ENCODE results near the gene CD38.

DNA sequence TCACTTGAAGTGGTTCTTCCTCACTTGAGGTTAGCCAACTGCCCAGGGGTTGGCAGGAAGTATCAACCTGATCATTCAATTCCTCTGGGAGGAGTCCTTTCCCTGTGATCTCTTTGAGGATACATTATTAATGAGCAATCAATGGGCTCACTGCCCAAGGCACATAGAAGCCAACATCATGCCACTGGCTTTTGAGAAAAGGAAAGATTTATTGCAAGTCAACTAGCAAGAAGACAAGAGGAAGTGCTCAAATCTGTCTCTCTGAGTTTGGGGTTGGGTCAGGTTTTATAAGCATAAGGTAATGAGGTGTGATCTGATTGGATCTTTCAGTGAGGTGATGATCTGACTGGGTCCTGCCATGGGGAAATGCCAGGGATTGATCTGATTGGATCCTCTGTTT, 120.8 kb downstream of the CD38 start:
- TF ChIP-seq POLR2AphosphoS5 (IDR thresholded peaks at IDR 0.05) (no peak), POLR2A (IDR thresholded peaks at IDR 0.05) (no peak)
- TF ChIP-seq, protein P1, sequence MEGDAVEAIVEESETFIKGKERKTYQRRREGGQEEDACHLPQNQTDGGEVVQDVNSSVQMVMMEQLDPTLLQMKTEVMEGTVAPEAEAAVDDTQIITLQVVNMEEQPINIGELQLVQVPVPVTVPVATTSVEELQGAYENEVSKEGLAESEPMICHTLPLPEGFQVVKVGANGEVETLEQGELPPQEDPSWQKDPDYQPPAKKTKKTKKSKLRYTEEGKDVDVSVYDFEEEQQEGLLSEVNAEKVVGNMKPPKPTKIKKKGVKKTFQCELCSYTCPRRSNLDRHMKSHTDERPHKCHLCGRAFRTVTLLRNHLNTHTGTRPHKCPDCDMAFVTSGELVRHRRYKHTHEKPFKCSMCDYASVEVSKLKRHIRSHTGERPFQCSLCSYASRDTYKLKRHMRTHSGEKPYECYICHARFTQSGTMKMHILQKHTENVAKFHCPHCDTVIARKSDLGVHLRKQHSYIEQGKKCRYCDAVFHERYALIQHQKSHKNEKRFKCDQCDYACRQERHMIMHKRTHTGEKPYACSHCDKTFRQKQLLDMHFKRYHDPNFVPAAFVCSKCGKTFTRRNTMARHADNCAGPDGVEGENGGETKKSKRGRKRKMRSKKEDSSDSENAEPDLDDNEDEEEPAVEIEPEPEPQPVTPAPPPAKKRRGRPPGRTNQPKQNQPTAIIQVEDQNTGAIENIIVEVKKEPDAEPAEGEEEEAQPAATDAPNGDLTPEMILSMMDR (IDR thresholded peaks at IDR 0.05) = no peak

All from sigmoid colon (tissue), 4 donors.